GM21360 (cell line): ENCODE results near the gene CHST3.
"Not testable (repeated sequence)": the region's sequence is repeated elsewhere in the genome, so short reads cannot be mapped to it uniquely, and the experiment has no call there.

Experiments
- ATAC-seq: cut with Tn5 transposase; IDR thresholded peaks from one replicate; pipeline ENCODE4 v1.9.1; 2021; ENCODE audit warnings: mild to moderate bottlenecking, moderate library complexity; ENCODE audit not compliant: unreplicated experiment

CHST3 gene

GRCh38 chr10:71964098-71964742 is at the start of gene CHST3:
Gene CHST3, plus strand, starts transcription at chr10:71964395. Its CDS starts 41,448 bp downstream, at chr10:72005843.
- ATAC-seq: no peak

GRCh38 chr10:71916827-71917226 is 47.4 kb upstream of the CHST3 start:
- no peak for ATAC-seq

GRCh38 chr10:71918992-71919391 is 45.2 kb upstream of the CHST3 start:
- ATAC-seq: no peak

- not testable (repeated sequence) for ATAC-seq
Measured at GRCh38 chr10:71919956-71920539, 44.1 kb upstream of the CHST3 start.

GRCh38 chr10:71920540-71921323 is 43.5 kb upstream of the CHST3 start:
- no peak for ATAC-seq

GRCh38 chr10:71921324-71922027 is 42.7 kb upstream of the CHST3 start:
- ATAC-seq: no peak

- ATAC-seq: no peak
Measured at GRCh38 chr10:71923138-71923692, 41.0 kb upstream of the CHST3 start.

- ATAC-seq: no peak
Measured at GRCh38 chr10:71924771-71925170, 39.4 kb upstream of the CHST3 start.

GRCh38 chr10:71927159-71927558 is 37.0 kb upstream of the CHST3 start:
- no peak for ATAC-seq

GRCh38 chr10:71927776-71928592 is 36.2 kb upstream of the CHST3 start:
- ATAC-seq: no peak

GRCh38 chr10:71931295-71931694 is 32.9 kb upstream of the CHST3 start:
- ATAC-seq: no peak

- ATAC-seq: no peak
Measured at GRCh38 chr10:71933651-71934050, 30.5 kb upstream of the CHST3 start.

- no peak for ATAC-seq
Measured at GRCh38 chr10:71938211-71938610, 26.0 kb upstream of the CHST3 start.

GRCh38 chr10:71939304-71939703 is 24.9 kb upstream of the CHST3 start:
- no peak for ATAC-seq

- no peak for ATAC-seq
Measured at GRCh38 chr10:71939861-71940474, 24.2 kb upstream of the CHST3 start.

- ATAC-seq: no peak
Measured at GRCh38 chr10:71940752-71941151, 23.4 kb upstream of the CHST3 start.

- no peak for ATAC-seq
Measured at GRCh38 chr10:71941318-71941717, 22.9 kb upstream of the CHST3 start.

GRCh38 chr10:71945819-71946474 is 18.2 kb upstream of the CHST3 start:
- no peak for ATAC-seq

GRCh38 chr10:71946700-71947099 is 17.5 kb upstream of the CHST3 start:
- no peak for ATAC-seq
